KMS-11 (cell line): ENCODE data around the gene SCT.

Experiments used
- H2AFZ ChIP-seq: fragments of 200-600 bp; sonication (generic); 2 replicates; pipeline ENCODE4 v1.6.1; 2016; ENCODE audit warnings: antibody characterized with exemption, mixed run types, low read depth
- H3K27ac ChIP-seq: fragments of 200-600 bp; sonication (generic); 2 replicates; pipeline ENCODE4 v1.6.1; 2016; ENCODE audit warnings: mild to moderate bottlenecking, mixed run types
- H3K27me3 ChIP-seq: fragments of 200-600 bp; sonication (generic); 2 replicates; pipeline ENCODE4 v1.6.1; 2017; ENCODE audit warnings: mild to moderate bottlenecking, low read depth, mixed run types, moderate library complexity; ENCODE audit not compliant: insufficient read depth
- H3K36me3 ChIP-seq: fragments of 200-600 bp; sonication (generic); 2 replicates; pipeline ENCODE4 v1.6.1; 2017; ENCODE audit warnings: mild to moderate bottlenecking, mixed run types; ENCODE audit not compliant: insufficient read depth
- H3K4me1 ChIP-seq: fragments of 200-600 bp; sonication (generic); 2 replicates; pipeline ENCODE4 v1.6.1; 2016; ENCODE audit warnings: mild to moderate bottlenecking, low read depth, mixed run types; ENCODE audit not compliant: poor library complexity, severe bottlenecking
- H3K4me2 ChIP-seq: fragments of 200-600 bp; sonication (generic); 2 replicates; pipeline ENCODE4 v1.7.0; 2016; ENCODE audit warnings: mild to moderate bottlenecking, mixed run types
- H3K4me3 ChIP-seq: fragments of 200-600 bp; sonication (generic); IDR thresholded peaks from 2 replicates; pipeline ENCODE4 v1.6.1; 2017; ENCODE audit warnings: low read depth, low read length, mixed read lengths; ENCODE audit not compliant: insufficient read depth
- H3K79me2 ChIP-seq: fragments of 200-600 bp; sonication (generic); 2 replicates; pipeline ENCODE4 v1.6.1; 2016; ENCODE audit warnings: low read depth, mixed run types; ENCODE audit not compliant: insufficient read depth
- H3K9ac ChIP-seq: fragments of 200-600 bp; sonication (generic); 2 replicates; pipeline ENCODE4 v1.6.1; 2016; ENCODE audit warnings: mild to moderate bottlenecking, mixed run types
- H4K20me1 ChIP-seq: fragments of 200-600 bp; sonication (generic); 2 replicates; pipeline ENCODE4 v1.6.1; 2016; ENCODE audit warnings: mild to moderate bottlenecking, mixed run types; ENCODE audit not compliant: insufficient read depth
- CTCF ChIP-seq: fragments of 200-600 bp; sonication (generic); conservative IDR thresholded peaks from 2 replicates; pipeline ENCODE4 v1.6.1; 2017; ENCODE audit warnings: low read depth, mild to moderate bottlenecking, antibody characterized with exemption, low read length, moderate library complexity, mixed read lengths

Gene SCT

GRCh38 chr11:615504-616319, 11.3 kb downstream of the SCT start, which contains the start of gene IRF7:
IRF7 (minus strand) TSS chr11:615950; CDS start chr11:615364, 586 bp downstream.
- no peaks in the 10 kb centered on the region for H3K79me2 ChIP-seq
- H3K4me1 ChIP-seq: peaks cover 16% of the 10 kb centered on the region
- TF ChIP-seq CTCF: no peak
- peak within 1 kb of the TSS; percentile 61; the same call in 1 of the 2 replicates for H3K9ac ChIP-seq
- peak within 1 kb of the TSS; percentile 72 for H3K27ac ChIP-seq
- H3K27me3 ChIP-seq: no peaks in the 10 kb centered on the region
- peak within 1 kb of the TSS; percentile 73 for H3K4me2 ChIP-seq
- H3K4me3 ChIP-seq: no peak within 1 kb of the TSS
- H3K36me3 ChIP-seq: no peaks in the 10 kb centered on the region; the same call in 1 of the 2 replicates
- H2AFZ ChIP-seq: peak within 1 kb of the TSS; percentile 54
- no peaks in the 10 kb centered on the region for H4K20me1 ChIP-seq

GRCh38 chr11:614623-615503, 12.1 kb downstream of the SCT start:
- Histone ChIP-seq H2AFZ (no peak overlapping the region), H4K20me1 (no peaks in the 10 kb centered on the region), H3K36me3 (no peaks in the 10 kb centered on the region; the same call in 1 of the 2 replicates), H3K9ac (peak overlapping the region; percentile 61; the same call in 1 of the 2 replicates), H3K79me2 (no peaks in the 10 kb centered on the region), H3K4me3 (no peak overlapping the region), H3K27me3 (no peaks in the 10 kb centered on the region), H3K4me2 (peak overlapping the region; percentile 73), H3K27ac (peak overlapping the region; percentile 72; the same call in 1 of the 2 replicates), H3K4me1 (peaks cover 16% of the 10 kb centered on the region)
- no peak for TF ChIP-seq CTCF

DNA sequence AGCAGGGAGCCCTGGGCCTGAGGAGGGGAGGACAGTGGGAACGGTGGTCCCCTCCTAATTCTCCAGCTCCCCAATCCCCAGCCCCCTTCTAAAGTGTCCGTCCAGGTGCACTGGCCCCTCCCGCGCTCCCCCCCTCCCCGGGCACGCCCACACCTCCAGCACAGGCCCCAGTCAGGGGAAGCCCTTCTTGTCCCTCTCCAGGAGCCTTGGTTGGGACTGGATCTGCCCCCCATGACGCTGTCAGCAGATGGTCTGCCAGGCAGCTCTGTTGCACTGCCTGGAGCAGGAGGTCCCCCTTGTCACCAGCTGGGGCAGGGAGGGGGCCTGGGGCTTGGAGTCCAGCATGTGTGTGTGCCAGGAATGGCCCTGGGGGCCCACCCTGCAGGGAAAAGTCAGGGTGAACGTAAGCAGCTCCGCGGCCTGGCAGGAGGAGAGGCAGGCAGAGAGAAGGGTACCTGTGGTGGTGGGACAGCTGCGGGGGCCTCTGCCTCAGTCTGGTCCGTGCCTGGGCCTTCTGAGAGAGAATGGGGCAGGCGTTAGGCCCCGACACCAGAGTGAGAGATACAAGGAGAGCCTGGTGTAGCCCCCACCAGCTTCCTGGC, 12.9 kb downstream of the SCT start:
- H3K4me3 ChIP-seq: no peak overlapping the region
- no peaks in the 10 kb centered on the region for H3K27me3 ChIP-seq
- H2AFZ ChIP-seq: no peak overlapping the region
- TF ChIP-seq CTCF: no peak
- no peak overlapping the region for H3K27ac ChIP-seq
- no peak overlapping the region for H3K9ac ChIP-seq
- no peaks in the 10 kb centered on the region for H3K79me2 ChIP-seq
- peaks cover 16% of the 10 kb centered on the region for H3K4me1 ChIP-seq
- no peak overlapping the region for H3K4me2 ChIP-seq
- H3K36me3 ChIP-seq: no peaks in the 10 kb centered on the region; the same call in 1 of the 2 replicates
- no peaks in the 10 kb centered on the region for H4K20me1 ChIP-seq

DNA sequence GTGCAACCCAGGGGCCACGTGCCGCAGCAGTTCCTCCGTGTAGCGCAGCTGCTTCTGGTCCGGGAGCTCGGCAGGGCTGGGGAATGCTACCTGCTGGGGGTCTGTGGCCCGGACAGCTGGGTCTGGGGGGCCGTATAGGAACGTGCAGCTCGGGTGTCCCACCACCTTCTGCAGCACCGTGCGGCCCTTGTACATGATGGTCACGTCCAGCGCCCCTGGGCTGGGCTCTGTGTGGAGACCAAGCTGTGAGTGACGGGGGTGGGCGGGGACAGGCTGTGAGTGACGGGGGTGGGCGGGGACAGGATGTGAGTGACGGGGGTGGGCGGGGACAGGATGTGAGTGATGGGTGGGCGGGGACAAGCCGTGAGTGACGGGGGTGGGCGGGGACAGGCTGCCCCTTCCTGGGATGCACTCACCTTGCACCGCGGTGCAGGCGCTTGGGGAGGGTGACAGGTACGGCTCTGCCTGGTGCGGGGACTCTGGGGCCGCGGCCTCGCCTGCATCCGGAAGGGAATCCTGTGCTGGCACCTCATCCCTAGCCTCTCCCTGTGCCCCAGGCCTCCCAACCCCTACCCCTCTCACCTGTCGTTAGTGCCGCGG, 13.5 kb downstream of the SCT start:
- Histone ChIP-seq H3K27ac (no peak overlapping the region), H3K4me2 (no peak overlapping the region), H4K20me1 (no peaks in the 10 kb centered on the region), H3K9ac (no peak overlapping the region), H3K4me3 (no peak overlapping the region), H3K27me3 (no peaks in the 10 kb centered on the region), H2AFZ (no peak overlapping the region), H3K36me3 (no peaks in the 10 kb centered on the region; the same call in 1 of the 2 replicates), H3K79me2 (no peaks in the 10 kb centered on the region), H3K4me1 (peaks cover 16% of the 10 kb centered on the region)
- TF ChIP-seq CTCF: no peak
